Thoracic aorta (tissue), 2 donors: ENCODE results near the gene PARD3B. TPM values are rescaled to one million over a fixed set of nuclear protein-coding genes. Genes with fewer than 3 reads are reported as not detected.

Source experiments
- ATAC-seq: fragments of 150-250 bp; one replicate; pipeline ENCODE4 v1.8.0; 2017; ENCODE audit warnings: low read depth; ENCODE audit not compliant: insufficient number of reproducible peaks, low FRiP score
- DNase-seq: peaks from one replicate; pipeline ENCODE4 v3.0.0-alpha.2; 2020; ENCODE audit warnings: low spot score
- H3K27ac ChIP-seq, 2 donors: fragments of 200-600 bp; sonication (generic); 1 replicate in 1 of 2; 2 replicates in 1 of 2; pipeline ENCODE4 v1.5.1; 2016; ENCODE audit warnings: mild to moderate bottlenecking in 2 of 2, moderate library complexity in 2 of 2
- H3K27me3 ChIP-seq: fragments of 200-600 bp; sonication (generic); replicated peaks from 2 replicates; pipeline ENCODE4 v1.6.0; 2016; ENCODE audit warnings: mild to moderate bottlenecking; ENCODE audit not compliant: insufficient read depth
- H3K36me3 ChIP-seq: fragments of 200-600 bp; sonication (generic); one replicate; pipeline ENCODE4 v1.5.1; 2016
- H3K4me1 ChIP-seq, 2 donors: fragments of 200-600 bp; sonication (generic); 1 replicate in 1 of 2; 2 replicates in 1 of 2; pipeline versions ENCODE4 v1.5.1 to v1.6.0; 2016; ENCODE audit warnings: low read depth in 2 of 2, mild to moderate bottlenecking in 1 of 2; ENCODE audit not compliant: control insufficient read depth in 1 of 2
- H3K4me3 ChIP-seq: fragments of 200-600 bp; sonication (generic); 2 replicates; pipeline ENCODE4 v1.5.1; 2016; ENCODE audit warnings: mild to moderate bottlenecking
- H3K9me3 ChIP-seq: fragments of 200-600 bp; sonication (generic); 2 replicates; pipeline ENCODE4 v1.5.1; 2016
- total RNA-seq, 2 donors: library from RNA; depleted of rRNA; stranded (reverse); fragments of >200 nt; gene quantifications; one replicate each; pipeline versions ENCODE4 v1.1.0 to v1.2.3, GENCODE V29; 2016
- TF ChIP-seq, protein P1 (sequence below): fragments of 200-600 bp; sonication (generic); IDR thresholded peaks from one replicate; pipeline ENCODE4 v1.5.1; 2019; ENCODE audit warnings: antibody characterized with exemption

PARD3B gene
- total RNA-seq, 2 donors from 2014 or later, result 25.7 to 34.5 TPM

DNA sequence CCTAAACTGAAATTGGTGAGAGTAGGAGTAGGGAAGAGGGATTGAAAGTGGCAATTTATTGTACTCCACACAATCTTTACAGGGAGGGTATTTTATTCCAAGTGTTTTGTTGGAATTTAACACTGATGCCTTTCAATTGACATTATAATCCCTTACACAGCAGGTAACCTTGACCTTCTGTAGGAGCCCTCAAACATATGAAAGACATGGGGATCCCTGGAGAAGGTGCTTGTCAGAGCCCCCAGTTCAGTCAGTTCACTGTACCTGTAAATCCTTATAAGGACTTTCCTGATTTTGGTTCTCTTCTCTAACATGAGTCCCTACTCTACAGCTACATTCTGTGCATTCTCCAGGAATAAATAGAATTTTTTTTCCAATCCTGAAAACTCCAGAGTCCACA lies 752.1 kb downstream of the PARD3B start:
- Histone ChIP-seq H3K27me3 (no peaks in the 10 kb centered on the region), H3K4me1 (no peaks in the 10 kb centered on the region), H3K36me3 (no peaks in the 10 kb centered on the region), H3K9me3 (no peaks in the 10 kb centered on the region), H3K4me3 (no peak overlapping the region), H3K27ac (no peak overlapping the region)
- TF ChIP-seq, protein P1, sequence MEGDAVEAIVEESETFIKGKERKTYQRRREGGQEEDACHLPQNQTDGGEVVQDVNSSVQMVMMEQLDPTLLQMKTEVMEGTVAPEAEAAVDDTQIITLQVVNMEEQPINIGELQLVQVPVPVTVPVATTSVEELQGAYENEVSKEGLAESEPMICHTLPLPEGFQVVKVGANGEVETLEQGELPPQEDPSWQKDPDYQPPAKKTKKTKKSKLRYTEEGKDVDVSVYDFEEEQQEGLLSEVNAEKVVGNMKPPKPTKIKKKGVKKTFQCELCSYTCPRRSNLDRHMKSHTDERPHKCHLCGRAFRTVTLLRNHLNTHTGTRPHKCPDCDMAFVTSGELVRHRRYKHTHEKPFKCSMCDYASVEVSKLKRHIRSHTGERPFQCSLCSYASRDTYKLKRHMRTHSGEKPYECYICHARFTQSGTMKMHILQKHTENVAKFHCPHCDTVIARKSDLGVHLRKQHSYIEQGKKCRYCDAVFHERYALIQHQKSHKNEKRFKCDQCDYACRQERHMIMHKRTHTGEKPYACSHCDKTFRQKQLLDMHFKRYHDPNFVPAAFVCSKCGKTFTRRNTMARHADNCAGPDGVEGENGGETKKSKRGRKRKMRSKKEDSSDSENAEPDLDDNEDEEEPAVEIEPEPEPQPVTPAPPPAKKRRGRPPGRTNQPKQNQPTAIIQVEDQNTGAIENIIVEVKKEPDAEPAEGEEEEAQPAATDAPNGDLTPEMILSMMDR, result no peak
- ATAC-seq (no peak), DNase-seq (no peak)

- Histone ChIP-seq H3K4me1 (no peaks in the 10 kb centered on the region), H3K9me3 (no peaks in the 10 kb centered on the region), H3K27me3 (no peaks in the 10 kb centered on the region), H3K27ac (no peak overlapping the region), H3K4me3 (no peak overlapping the region), H3K36me3 (no peaks in the 10 kb centered on the region)
- TF ChIP-seq, protein P1, result no peak
- DNase-seq, result no peak
- no peak for ATAC-seq
Observed at GRCh38 chr2:205297846-205298245, 752.6 kb downstream of the PARD3B start.

- Histone ChIP-seq H3K4me3 (no peak overlapping the region), H3K4me1 (no peaks in the 10 kb centered on the region), H3K27me3 (no peaks in the 10 kb centered on the region), H3K9me3 (no peaks in the 10 kb centered on the region), H3K27ac (no peak overlapping the region), H3K36me3 (no peaks in the 10 kb centered on the region)
- DNase-seq (no peak), ATAC-seq (no peak)
- TF ChIP-seq, protein P1, result no peak
Observed at GRCh38 chr2:205311201-205311600, 765.9 kb downstream of the PARD3B start.

GRCh38 chr2:205321231-205321630 lies 776.0 kb downstream of the PARD3B start:
- DNase-seq, result no peak
- Histone ChIP-seq H3K4me1 (no peaks in the 10 kb centered on the region), H3K27ac (no peak overlapping the region), H3K9me3 (no peaks in the 10 kb centered on the region), H3K4me3 (no peak overlapping the region), H3K36me3 (no peaks in the 10 kb centered on the region), H3K27me3 (no peaks in the 10 kb centered on the region)
- ATAC-seq, result no peak
- TF ChIP-seq, protein P1, result no peak

- Histone ChIP-seq H3K4me1 (no peaks in the 10 kb centered on the region), H3K27ac (no peak overlapping the region), H3K27me3 (no peaks in the 10 kb centered on the region), H3K4me3 (no peak overlapping the region), H3K36me3 (no peaks in the 10 kb centered on the region), H3K9me3 (no peaks in the 10 kb centered on the region)
- DNase-seq, result no peak
- TF ChIP-seq, protein P1, result no peak
- ATAC-seq, result no peak
Observed at GRCh38 chr2:205323929-205324328, 778.7 kb downstream of the PARD3B start.
